AG09309 (cell line): ENCODE measurements around the gene NUMBL.
"Not testable (repeated sequence)": the region's sequence is repeated elsewhere in the genome, so short reads cannot be mapped to it uniquely, and the experiment has no call there.

Experiments used
- DNase-seq: peaks from one replicate; pipeline ENCODE4 v3.0.0-alpha.2; 2010; ENCODE audit warnings: low read depth
- H3K4me3 ChIP-seq: 2 replicates; pipeline ENCODE4 v1.5.1; 2011; ENCODE audit warnings: mild to moderate bottlenecking, low read depth, low read length, moderate library complexity; ENCODE audit not compliant: control insufficient read depth
- TF ChIP-seq, protein P1 (sequence below): IDR thresholded peaks from 2 replicates; pipeline ENCODE4 v1.5.1; 2011; ENCODE audit warnings: mild to moderate bottlenecking, low read depth, low read length, inconsistent platforms; ENCODE audit not compliant: insufficient read depth, control insufficient read depth; ENCODE audit errors: missing control alignments

Gene NUMBL

DNA sequence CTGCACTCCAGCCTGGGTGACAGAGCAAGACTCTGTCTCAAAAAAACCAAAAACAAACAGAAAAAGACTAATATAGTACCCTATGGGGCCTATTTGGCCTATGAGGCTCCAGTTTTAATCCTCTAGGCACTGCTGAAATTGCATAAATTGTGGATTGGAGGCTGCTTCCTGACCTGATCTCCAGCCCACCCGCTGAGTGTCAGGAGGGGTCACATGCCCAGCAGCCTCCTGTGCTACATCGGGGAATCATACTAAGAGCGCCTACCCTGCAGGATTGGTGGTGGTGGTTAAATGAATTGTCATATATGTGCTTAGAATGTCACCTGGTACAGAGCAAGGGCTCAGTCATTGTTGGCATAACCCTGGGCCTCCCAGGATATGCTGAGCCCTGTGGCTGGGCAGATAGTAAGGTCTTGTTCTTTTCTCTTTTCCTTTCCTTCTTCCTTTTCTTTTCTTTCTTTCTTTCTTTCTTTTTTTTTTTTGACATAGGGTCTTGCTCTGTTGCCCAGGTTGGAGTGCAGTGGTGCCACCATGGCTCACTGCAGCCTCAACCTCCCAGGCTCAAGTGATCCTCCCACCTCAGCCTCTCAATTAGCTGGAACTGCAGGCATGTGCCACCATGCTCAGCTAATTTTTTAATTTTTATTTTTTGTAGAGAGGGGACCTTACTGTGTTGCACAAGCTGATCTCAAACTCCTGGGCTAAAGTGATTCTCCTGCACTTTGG lies 58.0 kb downstream of the NUMBL start:
- TF ChIP-seq, protein P1, sequence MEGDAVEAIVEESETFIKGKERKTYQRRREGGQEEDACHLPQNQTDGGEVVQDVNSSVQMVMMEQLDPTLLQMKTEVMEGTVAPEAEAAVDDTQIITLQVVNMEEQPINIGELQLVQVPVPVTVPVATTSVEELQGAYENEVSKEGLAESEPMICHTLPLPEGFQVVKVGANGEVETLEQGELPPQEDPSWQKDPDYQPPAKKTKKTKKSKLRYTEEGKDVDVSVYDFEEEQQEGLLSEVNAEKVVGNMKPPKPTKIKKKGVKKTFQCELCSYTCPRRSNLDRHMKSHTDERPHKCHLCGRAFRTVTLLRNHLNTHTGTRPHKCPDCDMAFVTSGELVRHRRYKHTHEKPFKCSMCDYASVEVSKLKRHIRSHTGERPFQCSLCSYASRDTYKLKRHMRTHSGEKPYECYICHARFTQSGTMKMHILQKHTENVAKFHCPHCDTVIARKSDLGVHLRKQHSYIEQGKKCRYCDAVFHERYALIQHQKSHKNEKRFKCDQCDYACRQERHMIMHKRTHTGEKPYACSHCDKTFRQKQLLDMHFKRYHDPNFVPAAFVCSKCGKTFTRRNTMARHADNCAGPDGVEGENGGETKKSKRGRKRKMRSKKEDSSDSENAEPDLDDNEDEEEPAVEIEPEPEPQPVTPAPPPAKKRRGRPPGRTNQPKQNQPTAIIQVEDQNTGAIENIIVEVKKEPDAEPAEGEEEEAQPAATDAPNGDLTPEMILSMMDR, result no peak
- no peak overlapping the region for H3K4me3 ChIP-seq
- DNase-seq, result no peak

GRCh38 chr19:40630571-40631160 lies 59.8 kb downstream of the NUMBL start:
- TF ChIP-seq, protein P1, result no peak
- no peak overlapping the region for H3K4me3 ChIP-seq
- DNase-seq, result no peak

- no peak for DNase-seq
- no peak overlapping the region for H3K4me3 ChIP-seq
- TF ChIP-seq, protein P1, result no peak
Measured at GRCh38 chr19:40629346-40629745, 61.1 kb downstream of the NUMBL start.

DNA sequence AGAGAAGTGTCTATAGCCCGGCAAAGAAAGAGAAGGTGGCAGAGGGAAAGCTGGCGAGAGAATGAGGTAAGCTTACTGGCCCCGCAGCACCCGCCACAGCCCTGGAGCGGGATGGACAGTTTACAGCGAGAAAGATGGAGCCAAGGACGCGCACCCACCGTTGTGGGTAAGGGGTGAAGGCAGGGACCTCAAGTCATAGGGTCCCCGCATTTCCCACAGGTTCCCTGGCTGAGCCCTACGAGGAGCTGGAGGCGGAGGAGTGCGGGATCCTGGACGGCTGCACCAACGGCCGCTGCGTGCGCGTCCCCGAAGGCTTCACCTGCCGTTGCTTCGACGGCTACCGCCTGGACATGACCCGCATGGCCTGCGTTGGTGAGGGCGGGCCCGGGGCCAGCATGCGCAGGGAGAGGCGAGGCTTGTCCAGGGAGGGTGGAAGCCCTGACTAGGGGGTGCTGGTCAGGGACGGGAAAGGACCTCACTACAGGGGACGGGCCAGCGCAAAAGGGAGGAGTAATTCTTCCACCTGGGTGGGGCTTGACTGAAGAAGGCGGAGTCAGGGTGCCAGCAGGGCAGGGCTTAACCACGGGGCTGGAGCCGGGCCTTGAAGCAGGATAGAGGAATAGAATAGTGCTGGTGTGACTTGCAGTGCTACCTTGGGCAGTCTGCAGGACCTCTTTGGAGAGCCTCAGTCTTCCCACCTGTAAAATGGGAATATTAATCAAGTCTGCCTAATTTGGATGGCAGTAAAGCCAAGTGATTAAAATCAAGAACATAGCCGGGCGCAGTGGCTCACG lies 62.8 kb downstream of the NUMBL start:
- DNase-seq, result no peak
- no peak overlapping the region for H3K4me3 ChIP-seq
- TF ChIP-seq, protein P1, result no peak

DNA sequence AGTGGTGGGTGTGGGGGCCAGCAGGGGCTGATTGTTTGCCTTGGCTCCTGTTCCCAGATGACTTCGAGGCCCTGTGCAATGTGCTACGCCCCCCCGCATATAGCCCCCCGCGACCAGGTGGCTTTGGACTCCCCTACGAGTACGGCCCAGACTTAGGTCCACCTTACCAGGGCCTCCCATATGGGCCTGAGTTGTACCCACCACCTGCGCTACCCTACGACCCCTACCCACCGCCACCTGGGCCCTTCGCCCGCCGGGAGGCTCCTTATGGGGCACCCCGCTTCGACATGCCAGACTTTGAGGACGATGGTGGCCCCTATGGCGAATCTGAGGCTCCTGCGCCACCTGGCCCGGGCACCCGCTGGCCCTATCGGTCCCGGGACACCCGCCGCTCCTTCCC lies 63.5 kb downstream of the NUMBL start:
- H3K4me3 ChIP-seq, result no peak overlapping the region
- DNase-seq, result no peak
- TF ChIP-seq, protein P1, result no peak

- no peak for DNase-seq
- no peak overlapping the region for H3K4me3 ChIP-seq
- TF ChIP-seq, protein P1, result no peak
Measured at GRCh38 chr19:40625406-40626120, 64.9 kb downstream of the NUMBL start.

DNA sequence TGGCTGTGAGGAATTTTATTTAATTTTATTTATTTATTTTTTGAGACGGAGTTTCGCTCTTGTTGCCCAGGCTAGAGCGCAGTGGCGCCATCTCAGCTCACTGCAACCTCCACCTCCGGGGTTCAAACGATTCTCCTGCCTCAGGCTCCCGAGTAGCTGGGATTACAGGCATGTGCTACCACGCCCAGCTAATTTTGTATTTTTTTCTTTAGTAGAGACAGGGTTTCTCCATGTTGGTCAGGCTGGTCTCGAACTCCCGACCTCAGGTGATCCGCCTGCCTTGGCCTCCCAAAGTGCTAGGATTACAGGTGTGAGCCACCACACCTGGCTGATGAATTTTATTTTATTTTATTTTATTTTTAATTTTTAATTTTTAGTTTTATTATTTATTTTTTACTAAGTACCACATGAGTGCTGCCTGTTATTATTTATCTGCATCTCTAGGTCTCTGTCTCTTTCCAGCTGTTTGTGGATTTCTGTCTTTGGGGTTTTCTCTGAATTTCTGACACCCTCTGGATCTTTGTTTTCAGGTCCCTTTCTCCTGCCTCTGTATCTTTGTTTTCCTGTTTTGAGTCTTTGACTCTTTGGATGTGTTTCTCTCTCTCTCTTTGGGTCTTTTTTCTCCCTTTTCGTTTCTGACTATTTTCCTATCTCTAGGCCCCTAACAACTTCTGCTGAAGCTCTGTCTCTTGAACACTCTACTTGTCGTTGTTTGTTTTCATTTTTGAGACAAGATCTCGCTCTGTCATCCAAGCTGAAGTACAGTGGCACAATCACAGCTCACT lies 65.9 kb downstream of the NUMBL start:
- not testable (repeated sequence) for DNase-seq, H3K4me3 ChIP-seq
